Right lung (tissue), 5 donors: Measurements from ENCODE around the gene CCT6B. TPM values are rescaled to one million over a fixed set of nuclear protein-coding genes. Genes with fewer than 3 reads are reported as not detected.
"Not testable (repeated sequence)": the region's sequence is repeated elsewhere in the genome, so short reads cannot be mapped to it uniquely, and the experiment has no call there.

Experiments used
- DNase-seq, 2 donors: peaks; one replicate each; pipeline ENCODE4 v3.0.0-alpha.2; 2013
- polyA plus RNA-seq, 5 donors: library from polyadenylated mRNA; unstranded; fragments of 120-200 nt; gene quantifications; one replicate each; pipeline versions ENCODE4 v1.2.1 to v1.2.3, GENCODE V29; 2013; ENCODE audit warnings: inconsistent platforms in 1 of 5, low replicate concordance in 1 of 5; ENCODE audit not compliant: insufficient read length in 5 of 5, insufficient read depth in 1 of 5

The CCT6B gene
- polyA plus RNA-seq, 5 donors, result 3.4 to 5.4 (median 4.2) TPM

DNA sequence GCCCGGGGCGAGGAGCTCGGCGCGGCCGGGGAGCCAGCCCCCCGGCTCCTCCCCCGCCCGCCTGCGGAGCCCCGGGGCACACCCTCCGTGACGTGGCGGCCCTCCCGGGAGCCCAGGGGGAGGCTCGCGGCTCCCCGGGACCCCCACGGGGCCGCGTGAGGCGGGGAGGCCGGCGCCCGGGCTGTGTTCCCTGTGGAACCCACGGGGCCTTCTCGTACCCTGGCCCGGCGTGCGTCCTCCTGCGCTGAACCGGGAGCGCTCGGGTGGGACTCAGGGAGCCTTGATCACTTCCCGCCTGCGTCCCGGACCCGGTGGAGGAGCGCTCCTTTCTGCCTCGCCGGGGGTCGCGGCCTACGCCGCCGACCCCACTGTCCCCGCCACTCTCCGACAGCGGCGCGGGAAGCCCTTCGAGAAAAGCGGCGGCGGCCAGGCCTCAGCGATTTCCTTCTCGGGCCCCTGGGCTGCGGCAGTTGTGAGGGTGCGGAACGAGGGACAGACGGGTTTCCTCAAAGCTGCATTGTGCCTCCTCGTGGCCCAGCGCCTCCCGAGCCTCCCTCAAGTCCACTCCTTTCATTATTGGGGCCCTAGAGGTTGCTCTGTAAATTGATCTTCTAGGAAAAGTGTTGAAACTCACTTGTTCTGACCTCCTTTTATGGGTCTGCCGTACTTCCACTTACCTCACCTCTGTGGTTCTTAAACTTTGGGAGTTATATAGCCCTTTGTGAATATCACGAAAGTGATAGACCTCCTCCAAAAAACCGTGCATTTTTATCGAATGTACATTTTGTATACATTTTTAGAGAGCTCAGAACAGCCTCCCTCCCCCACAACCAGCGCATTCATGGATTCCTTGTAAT is 19.6 kb upstream of the CCT6B start:
- peak; percentile 79 to 82 for DNase-seq

DNA sequence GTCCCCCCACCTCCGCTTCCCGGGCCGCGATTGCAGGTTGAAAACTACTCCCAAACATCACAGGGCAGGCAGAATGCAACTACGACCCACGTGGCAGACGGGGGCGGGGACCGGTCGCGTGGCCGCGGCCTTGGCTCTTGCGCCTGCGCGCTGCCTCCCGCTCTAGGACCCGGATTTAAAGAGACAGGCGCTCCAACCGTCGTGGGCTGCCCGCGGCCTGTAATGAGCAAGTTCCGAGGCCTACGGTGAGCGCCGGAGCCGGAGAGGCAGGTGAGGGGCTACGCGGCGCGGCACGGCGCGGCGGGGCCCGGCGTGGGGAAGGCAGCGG is 19.1 kb upstream of the CCT6B start, which contains the start of gene LIG3:
TSS of gene LIG3 (plus strand) at position 160 of the 328 bp plus-strand sequence. CDS start 2,494 bp downstream, outside the sequence.
- peak; percentile 93 for DNase-seq

DNA sequence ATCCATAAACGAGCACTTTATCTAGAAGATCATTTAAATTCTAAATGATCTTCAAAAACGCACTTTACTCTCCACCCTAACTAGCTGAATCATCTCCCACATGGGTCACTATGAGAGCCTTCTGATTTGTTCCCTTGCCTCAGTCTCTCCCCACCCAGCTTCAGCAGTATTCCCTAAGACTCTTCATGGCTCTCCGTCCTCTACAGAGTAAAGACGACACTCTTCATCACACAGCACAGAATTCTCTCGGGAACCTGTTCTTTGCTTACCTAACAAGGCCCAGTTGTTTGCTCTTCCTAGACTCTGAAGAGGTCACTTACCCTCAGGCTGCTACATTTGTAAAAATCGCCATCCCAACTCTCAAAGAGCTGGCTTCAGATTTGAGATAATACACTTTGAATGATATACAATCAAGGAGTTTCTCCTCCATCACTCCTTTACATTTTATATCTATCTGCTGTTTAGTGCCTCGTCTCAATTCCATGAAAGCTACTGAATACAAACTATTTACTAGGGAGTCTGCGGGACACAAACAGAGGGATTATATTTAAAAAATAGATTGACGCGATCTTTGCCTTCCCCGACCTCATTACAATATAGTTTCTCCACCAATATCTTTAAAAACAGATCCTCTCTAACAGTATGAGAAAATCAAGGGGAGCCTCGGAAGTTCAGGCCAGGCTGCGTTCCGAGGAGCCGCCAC is 18.5 kb upstream of the CCT6B start:
- DNase-seq, result no peak

- DNase-seq, result no peak
Observed at GRCh38 chr17:34979153-34979552, 17.9 kb upstream of the CCT6B start.

- DNase-seq, result no peak
Observed at GRCh38 chr17:34974794-34975785, 13.8 kb upstream of the CCT6B start.

DNA sequence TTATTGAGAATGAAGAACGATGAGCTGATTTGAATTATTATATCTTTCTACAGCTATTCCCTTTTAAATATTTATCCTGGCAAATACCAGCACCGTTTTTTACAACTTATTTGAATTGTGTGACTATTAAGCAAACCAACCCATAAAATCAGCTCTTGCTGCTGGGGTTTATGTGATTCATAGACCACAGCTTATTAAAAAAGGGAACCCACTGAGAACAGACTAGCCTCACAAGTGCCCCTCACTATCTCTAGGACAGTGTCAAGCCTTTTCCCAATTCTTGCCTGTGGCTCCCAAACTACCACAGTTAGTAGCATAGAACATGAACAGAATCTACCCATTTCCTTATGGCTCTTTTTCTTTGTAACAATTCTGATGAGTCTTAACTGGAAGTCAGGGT is 12.9 kb upstream of the CCT6B start:
- no peak for DNase-seq

DNA sequence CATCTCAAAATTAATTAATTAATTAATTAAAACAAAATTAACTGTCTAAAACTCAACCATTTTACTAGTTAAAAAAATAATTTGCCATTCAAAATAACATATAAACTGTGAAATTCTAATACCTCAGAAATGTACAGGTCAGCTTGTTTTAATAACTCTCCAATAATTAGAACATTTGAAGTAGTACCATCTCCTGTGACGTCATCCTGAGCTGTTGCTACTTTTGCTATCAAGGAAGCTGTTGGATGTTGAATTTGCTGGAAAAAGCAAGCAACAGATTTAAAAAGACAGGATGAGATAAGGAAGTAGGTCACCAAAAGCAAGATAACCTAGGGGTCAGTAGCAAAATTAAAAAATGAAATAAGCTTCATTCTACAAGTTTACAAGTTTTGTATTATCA is 2.8 kb downstream of the CCT6B start:
- DNase-seq, result no peak

GRCh38 chr17:34950780-34951179 is 10.5 kb downstream of the CCT6B start:
- DNase-seq, result not testable (repeated sequence)

DNA sequence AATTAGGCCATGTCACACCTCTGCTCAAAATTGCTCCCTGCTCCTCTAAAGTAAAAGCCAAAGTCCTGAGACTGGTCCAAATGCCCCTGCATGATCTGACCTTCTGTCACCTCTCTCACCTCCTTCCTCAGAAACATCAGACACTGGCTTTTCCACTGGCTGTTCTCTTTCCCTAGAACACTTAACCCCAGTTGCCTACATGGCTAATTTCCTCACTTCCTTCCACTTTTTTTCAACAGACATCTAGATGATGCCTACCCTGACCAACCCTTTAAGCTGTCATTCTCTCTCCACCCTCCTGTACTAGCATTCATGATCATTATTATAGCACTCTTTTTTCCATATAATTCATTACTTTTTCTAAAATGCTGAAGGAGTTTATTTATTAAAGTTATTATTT is 31.0 kb downstream of the CCT6B start:
- DNase-seq, result no peak

DNA sequence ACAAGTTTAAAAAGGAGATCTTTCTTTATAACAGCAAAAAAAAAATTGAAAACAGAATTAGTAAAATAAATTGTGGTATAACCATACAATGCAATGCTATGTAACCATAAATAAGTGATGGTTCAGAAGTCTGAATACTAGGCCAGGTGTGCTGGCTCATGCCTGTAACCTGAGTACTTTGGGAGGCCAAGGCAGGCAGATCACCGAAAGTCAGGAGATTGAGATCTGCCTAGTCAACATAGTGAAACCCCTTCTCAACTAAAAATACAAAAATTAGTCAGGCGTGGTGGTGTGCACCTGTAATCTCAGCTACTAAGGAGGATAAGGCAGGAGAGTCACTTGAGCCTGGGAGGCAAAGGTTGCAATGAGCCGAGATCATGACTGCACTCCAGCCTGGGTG is 34.6 kb downstream of the CCT6B start:
- no peak for DNase-seq

GRCh38 chr17:34920676-34921075 is 40.6 kb downstream of the CCT6B start:
- no peak for DNase-seq

GRCh38 chr17:34917381-34917780 is 43.9 kb downstream of the CCT6B start:
- no peak for DNase-seq

DNA sequence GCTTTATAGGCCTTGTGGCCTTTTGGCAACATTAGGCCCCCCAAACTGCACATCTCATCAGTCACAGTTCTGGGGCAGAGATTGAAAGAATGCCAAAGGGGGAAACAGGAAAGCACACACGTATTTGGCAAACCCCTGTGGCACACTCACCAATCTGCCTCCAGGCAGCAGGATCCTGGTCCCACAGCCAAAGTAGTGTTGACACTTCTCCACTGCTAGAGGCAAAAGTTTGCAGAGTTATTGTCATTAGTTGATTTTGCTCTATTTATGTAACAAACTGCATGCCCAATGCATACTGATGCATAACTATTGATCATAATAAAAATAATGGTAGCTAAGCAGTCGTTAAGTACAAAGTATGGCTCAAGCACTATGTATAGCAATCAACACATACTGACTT is 45.1 kb downstream of the CCT6B start:
- no peak for DNase-seq

DNA sequence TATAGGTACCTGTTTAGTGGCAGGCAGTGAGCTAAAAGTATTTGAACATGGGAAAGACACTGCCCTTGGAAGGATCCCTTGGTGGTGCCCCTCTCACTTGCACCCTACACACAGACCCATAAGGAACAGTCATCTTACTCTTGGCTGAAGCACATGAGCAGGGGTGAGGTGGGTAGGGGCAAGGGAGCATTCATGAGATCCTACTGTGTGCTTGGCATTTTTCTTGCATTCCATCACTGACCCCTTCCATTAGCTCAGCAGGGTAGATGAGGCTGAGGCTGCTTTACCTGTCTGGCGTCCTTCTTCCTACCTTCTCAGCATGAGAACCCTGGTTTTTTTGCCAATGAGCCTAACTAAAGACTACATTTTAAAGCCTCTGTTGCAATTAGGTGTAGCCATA is 48.3 kb downstream of the CCT6B start:
- no peak for DNase-seq

GRCh38 chr17:34909040-34909439 is 52.2 kb downstream of the CCT6B start:
- no peak for DNase-seq

DNA sequence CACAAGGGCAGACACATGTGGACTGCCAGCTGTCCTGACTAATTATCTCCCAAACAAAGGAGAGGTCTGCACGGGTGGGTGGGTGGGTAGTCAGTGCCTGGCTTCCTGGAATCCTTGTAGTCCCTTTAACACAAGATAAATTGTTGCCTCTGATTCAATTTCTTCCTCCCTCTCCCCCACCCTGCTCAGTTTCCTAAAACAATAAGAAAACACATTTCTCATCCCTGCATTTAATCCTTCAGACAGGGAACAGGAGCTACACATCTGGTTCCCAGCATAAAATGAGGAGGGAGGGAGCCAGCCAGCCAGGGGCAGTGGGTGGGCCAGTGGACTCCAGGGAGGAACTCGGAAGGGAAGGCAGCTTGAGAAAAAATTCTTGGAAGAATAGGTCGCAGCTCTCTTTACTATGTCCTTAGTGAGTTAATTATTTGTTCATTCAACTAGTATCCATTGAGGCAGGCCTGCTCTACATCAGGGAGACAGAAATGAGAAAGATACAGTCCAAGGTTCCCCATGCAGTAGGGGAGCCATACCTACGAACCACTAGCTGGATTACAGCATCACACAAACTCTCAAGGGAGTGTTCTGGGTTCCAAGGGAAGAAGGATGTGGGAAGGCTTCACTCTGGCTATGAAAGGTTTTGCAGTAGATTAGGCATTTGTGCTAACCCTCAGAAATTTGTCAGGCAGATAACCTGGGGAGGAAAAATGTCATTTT is 58.3 kb downstream of the CCT6B start:
- no peak for DNase-seq

DNA sequence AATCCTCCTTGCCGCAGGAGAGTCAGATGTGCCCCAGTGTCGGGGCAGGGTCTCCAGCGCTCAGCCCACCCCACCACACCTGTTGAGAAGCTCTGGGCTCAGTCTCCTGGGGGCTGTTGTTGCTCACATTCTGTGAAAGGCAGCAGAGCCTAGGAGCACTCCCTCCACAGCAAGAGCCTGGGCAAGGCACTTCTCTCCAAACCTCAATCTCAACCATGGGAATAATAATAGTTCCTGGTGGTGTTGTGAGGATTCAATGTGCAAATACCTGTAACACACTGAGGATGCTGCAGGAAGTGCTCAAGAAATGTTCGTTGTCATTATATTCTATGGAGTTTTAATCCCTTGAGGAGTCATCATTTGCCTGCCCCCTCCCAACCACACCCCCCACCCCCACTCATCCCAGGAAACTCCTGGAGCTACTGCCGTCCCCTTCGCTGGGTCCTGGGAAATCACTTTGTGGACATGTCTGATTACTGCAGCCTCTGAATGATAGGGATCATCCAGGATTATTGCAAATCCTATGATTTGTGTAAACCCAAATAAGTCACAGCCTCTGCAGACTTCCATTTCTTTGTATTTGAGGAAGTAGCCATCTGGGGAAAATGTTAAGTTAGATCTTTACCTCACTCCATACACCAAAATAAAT is 61.5 kb downstream of the CCT6B start:
- no peak for DNase-seq

GRCh38 chr17:34895383-34895782 is 65.9 kb downstream of the CCT6B start:
- no peak for DNase-seq

GRCh38 chr17:34894964-34895363 is 66.3 kb downstream of the CCT6B start:
- no peak for DNase-seq

- DNase-seq, result no peak
Observed at GRCh38 chr17:34892461-34893249, 68.6 kb downstream of the CCT6B start.
